ENCODE data around the gene TARP.

TARP gene

DNA sequence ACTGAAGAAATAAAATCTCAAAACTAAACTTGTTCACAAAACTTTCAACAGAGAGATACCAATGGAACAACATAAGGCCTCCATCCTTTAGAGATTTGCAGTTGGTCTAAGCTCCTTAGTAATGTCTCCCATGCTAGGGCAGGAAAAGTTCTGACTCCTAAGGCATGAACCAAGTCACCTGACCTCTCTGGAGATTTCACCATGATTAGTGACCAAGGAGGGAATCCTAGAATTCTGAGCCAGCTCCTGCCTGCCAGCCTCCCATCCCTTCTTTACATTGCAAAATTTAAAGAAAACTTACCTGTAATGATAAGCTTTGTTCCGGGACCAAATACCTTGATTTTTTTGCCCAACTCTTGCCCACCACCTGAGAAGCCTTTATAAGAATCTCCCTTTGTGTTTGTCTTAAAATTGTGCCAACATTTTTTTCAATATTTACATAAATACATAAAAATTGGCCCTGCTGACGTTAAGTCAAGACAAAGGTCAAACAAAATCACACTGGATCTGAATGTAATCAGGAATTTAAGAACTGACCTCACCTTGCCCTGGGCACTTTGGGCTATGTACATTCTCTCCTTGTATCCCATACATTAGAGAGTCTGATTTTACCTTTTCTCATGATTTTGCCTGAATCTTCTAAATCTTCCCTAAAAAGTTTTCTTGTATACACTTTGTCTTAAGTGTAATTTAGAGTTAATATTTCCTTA, at the start of gene TARP:
Gene TARP (minus strand): TSS at position 351 of the 710 bp plus-strand sequence.
- DNase-seq, result no peak

DNA sequence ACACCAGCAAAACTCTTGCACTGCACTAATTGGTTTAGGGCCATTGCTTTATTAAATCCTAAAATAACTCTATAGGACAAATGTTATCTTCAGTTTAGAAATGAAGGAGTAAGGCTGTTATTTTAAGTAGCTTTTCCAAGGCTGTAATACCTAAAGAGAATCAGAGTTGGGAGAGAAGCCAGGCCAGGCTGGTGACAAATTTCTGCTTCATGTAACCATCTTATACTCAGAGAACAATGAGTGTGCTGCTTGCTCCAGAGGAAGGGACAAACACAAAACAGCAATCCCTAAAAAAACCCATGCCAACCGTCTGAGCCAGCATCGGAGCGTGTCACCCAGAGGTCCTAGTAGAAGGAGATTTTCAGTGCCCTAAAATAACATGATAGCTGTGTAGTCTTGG, 49.7 kb upstream of the TARP start:
- DNase-seq, result no peak

DNA sequence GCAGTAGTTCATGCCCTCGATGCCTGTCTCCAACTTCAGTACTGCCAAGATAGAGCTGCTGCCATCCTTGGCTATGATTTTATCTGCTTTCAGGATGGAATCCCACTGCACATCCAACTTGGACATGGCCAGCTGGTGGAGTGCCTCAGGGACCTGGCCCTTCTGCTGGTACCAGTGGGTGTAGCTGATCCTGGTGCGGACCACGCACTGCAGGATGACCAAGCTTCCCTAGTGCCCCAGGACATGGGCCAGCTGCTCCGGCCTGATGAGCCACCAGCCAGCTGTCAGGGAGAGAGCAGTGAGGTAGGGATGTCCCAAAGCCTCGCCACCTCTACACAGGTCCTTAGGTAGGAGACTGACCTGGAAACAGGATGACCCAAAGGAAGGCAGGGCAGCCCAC, 49.0 kb upstream of the TARP start:
- DNase-seq, result no peak

DNA sequence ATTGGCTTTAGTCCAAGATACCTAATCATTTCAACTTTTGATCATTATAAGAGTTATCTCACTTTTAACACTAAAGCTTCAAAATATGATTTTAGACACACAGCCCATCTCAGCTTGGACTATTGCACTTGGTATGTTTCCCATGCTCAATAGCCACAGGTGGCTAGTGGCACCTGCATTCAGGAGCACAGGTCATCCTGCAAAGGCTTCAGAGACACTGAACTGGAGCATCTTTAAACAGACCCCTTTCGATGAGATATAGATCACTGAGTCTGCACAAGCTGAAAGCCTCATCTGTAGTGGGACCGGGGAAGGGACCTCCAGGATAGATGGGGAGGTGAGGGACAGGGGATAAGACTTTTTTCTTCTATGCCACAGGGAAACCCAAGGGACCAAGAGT, 48.5 kb upstream of the TARP start:
- no peak for DNase-seq

DNA sequence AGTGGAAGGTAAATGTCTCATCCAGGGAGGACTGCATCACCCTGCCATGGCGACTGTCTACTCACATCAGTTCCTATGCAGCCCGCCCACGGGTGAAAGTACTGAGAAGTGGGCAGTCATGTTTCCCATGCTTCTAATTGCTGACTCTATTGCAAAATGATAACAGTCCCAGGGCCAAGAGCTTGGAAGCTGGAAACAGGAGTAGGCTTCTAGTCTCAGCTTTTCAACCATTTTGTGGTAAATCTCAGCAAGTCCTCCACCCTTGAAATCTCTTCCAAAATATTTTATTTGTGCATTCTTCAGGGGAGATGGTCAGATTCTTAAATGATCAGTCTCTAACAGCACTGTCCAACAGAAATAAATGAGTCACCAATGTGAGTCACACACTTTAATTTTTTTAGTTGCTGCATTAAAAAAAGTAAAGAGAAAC, 48.1 kb upstream of the TARP start:
- no peak for DNase-seq

DNA sequence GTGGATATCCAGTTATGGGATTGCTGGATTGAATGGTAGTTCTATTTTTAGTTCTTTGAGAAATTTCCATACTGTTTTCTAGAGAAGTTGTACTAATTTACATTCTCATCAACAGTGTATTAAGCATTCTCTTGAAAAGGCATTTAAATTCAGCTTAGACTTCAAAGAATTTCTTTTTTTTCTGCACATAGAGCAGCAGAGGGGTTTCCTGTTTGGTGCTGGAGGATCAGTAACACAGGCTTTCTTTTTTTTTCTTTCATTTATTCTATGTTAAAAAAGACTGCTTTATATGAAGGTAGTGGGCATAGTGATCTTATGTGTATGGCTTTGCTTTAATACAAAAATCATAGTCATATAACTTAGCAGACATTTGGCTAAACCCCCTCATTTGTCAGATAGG, 47.6 kb upstream of the TARP start:
- no peak for DNase-seq

DNA sequence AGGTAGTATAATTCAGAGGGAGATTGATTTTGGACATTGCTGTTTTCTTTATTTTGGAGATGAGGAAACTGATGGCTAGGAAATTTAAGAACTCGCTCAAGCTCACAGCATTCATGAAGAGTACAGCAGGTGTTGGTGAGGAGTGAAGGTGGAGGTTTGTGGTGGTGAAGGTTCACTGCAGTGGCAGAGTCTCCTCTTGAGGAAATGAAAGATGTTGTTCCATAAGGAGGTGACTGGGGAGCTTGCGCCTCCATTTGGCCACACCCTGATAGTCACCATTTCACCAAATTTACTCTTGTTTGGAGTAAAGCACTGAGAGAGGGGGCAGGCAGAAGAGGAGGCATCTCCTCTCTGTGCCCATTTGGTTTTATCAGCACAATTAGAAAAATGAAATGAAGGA, 46.4 kb upstream of the TARP start:
- no peak for DNase-seq

DNA sequence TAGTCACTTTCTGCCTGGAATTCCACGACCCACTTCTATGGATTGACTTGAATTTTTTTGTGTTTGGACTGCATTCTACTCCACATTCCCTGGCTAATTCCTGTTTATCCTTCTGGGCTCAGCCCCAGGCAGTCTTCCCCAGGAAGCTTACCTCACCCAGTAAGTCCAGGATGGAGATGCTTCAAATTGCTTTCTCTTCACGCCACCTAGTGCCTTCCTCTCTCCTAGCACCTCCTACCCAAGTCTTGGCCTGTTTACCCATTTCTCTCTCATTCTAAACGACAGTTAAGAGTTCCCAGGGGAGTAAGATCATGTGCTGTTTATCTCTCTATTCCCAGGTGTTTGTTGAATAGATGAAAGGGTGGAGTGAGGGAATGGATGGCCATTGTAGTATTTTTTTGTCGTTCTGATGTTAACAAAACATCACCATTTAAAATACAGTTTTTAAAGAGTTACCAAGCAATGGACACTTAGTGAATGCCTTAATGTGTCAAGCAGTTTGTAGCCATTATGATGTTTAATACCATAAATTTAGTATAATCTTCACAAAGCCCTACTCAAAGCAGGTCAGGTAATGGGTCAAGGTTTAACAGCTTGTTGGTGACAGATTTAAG, 45.5 kb upstream of the TARP start:
- peak; percentile 69 for DNase-seq

DNA sequence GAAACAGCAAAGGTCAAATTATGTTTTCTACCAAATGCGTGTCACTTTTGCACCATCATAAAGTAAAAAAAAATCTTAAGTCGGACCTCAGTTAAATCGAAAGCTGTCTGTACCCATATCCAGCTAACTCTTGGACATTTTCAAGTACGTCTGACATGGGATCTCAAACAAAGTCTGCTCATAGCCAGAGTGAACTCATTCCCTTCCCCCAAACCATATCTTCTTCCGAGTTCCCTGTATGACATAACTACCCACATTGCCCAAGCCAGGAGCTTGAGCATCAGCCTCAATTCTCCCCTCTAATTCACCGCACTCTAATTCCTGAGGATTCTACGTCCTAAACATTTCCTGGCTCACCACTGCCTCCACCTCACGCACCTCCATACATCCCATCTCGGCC, 44.8 kb upstream of the TARP start:
- no peak for DNase-seq

DNA sequence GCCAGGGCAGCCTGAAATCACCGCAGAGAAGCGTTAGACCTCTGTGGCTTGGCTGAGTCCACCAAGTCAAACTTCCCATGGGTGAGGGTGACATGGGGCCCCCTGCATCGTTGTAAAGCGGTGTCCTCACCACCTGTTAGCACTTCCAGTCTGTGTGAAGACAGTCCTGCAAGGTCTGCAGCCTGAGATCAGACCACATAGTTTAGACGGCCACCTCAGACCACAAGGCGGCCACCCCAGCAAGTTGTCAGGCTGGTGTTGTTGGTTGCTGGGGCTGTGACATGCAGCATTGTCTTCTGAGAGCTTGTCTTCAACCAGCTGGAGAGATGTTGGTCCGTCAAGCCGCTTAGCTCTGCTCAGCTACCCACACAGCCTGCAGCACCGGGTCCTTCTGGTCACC, 44.1 kb upstream of the TARP start:
- no peak for DNase-seq

DNA sequence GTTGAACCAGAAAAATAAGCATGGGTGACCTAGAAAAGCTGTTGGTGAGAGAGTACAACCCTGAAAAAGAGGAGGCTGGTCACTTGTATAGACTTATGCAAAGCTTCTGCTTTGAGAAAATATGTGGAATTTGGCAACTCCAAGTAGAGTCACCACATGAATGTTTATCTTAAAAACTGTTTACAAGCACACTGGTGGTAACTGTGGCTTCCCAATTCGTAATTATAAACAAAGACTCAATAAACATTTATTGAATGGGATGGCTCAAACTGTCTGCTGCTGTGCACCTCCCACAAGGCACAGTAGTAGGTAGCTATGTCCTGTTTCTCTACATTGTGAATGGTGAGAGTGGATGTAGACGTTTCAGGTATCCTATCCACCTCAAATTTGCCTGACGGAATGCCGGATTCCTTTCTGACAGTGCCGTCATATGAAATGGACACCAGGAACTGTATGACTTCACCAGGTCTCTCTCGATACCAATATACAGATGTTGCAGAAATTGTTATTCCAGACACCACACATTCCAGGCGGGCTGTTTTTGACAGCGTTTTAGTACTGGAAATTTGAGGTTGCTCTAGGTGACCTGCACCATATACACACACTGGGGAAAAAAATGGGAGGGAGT, 43.4 kb upstream of the TARP start:
- no peak for DNase-seq

DNA sequence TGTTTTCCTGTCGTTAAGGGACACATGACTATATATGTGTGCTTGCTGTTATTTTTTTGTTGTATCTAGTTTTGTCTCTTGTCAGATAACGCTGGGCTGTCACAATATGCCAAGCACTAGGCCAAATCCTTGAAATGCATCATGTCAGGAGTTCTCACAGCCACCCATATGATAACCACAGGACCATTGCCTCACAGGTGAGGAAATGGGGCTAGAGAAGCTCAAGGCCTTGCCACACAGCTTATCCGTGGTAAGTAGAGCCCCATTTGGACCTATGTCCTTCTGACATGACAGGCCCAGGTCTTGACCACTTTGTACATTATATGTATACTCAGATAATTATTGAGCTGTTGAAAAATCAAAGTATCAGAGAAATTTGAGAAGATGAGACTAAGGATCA, 42.0 kb upstream of the TARP start:
- no peak for DNase-seq

DNA sequence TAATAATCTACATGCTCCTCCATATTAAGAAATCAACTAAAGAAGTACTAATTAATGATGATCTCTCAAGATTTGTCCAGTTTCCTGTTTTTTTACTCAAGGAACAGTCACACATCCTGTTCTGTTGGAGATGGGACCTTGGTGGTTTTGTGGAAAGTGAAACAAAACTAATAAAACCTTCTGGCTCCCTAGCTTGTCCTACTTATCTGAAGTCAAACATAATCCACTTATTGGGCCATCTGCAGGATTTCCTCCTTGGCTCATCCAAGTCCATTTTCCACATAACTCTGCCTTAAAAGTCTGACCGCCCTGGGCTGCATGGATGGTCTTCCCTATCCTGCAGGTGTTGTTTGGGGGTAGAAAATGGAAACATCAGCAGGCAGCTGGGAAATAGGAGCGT, 39.4 kb upstream of the TARP start:
- no peak for DNase-seq

DNA sequence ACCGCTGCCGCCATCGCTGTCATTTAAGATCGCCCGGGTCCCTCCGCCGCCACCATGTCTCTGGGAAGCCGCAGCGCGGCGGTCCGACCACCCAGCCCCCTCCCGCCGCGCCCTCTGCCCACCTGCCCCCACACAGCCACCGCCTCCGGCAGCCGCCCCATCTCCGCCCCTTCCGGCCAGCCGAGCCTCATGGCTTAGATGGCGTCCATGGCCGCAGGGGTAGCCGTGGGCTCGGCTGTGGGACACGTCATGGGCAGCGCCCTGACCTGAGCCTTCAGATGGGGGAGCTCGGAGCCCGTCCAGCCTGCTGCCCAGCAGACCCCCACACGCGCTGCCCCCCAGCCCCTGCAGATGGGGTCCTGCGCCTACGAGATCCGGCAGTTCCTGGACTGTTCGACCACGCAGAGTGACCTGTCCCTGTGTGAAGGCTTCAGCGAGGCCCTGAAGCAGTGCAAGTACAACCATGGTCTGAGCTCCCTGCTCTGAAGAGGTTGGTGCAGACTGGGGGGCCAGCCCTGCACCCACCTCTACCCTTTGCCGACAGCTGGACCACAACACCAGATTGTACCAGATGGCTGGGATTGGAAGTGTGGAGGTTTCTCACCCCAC, 38.0 kb upstream of the TARP start:
- DNase-seq, result no peak

DNA sequence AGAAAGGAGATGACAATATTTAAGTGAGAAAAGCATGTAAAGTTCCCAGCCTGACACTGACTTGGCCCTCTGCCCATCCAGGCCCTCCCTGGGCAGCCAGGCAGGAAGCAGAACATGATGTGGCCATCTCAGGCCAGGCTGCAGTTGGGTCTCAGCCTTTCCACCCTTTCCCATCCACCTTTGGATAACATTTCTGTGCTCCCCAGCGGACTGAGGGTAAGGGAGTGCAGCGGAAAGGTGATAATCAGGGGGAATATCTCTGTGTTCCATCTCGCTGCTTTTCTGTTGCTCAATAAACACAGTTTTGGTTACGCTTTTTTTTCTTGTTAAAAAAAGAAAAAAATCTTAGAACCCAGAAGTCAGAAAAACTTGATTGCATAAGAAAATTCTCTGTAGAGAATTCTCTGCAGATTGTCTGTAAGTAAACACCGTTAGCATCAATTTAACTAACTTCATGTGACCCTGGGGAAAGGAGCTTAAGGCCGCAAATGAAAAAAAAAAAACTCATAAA, 37.2 kb upstream of the TARP start:
- DNase-seq, result no peak

DNA sequence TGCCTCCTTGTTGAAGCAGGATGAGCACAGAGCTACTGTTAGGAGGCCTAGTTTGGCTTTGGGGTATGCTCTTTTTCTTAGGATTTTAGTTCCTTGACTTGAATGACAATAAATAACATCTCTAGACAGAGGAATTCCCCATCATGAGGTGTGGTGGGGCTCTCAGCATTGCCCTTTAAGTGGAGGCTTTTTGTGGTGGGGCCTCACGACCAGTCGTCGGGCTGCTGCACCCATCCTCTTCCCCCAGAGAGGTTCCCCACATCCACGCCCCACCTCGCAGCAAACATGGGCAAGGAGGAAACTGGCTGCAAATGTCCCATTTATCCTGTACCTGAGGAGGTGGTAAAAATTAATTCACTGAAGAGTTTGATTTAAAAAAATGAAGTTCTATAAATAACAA, 36.1 kb upstream of the TARP start:
- no peak for DNase-seq

DNA sequence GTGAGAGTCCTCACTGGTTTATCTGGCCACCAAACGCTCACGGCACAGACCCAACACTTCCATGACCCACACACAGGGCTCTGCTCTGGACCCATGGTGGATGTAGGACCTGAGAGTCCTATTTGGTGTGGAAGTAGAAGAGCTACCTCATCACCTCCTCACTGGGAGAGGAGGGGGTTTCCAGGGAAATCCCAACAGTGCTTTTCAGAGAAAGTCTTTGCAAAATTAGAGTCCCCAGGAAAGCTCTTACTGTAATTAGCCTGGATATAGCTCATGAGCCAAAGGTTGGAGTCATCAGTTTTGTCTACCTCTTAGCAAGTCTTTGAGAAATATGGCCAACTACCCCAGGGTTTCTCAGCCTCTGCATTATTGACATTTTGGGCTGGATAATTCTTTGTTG, 34.7 kb upstream of the TARP start:
- DNase-seq, result no peak

DNA sequence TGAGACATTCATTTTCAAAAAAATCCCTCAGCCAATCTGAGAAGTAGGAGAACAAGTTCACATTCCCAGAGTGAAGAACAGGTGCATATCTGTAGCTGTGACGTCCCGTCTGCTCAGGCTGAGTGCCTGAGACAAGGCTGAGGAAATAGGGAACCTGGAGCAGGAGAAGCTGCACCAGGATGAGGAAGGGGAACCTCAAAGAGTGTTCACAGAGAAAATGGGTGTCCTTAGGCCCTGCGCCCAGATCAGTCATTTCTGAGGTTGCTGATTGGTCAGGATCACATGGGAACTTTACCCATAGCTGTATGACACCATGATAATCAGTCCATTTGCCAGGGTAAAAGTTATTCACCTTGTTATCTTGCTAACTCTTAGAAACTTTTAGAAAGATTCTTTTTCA, 34.2 kb upstream of the TARP start:
- no peak for DNase-seq

DNA sequence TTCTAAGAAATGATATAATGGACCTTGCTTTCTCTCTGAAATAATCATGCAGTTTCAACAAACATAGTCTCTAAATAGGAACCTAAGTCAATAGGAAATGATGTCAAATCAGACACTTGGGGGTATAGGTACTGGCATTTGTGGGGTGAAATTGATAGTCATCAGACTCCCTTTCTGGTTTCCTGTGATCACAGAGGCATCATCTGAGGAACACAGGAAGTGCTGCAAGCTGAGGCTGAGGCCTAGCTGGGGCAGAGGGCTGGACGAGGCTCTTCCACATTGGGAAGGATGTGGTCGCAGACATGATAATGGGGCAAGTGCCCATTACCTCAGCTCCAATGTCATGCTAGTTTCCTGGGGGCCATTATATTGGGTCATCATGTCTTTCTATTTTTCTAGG, 33.5 kb upstream of the TARP start:
- no peak for DNase-seq

DNA sequence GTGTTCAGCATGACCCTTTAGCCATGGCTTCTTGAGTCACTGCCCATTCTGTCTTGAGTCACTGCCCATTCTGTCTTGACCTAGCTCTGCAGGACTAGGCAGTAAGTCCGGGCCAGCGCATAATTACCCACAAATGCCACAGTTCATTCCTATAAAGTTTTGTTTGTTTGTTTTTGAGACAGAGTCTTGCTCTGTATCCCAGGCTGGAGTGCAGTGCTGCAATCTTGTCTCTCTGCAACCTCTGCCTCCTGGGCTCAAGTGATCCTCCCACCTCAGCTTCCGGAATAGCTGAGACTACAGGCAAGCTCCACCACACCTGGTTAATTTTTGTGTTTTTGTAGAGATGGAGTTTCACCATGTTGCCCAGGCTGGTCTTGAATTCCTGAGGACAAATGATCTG, 32.7 kb upstream of the TARP start:
- DNase-seq, result no peak

DNA sequence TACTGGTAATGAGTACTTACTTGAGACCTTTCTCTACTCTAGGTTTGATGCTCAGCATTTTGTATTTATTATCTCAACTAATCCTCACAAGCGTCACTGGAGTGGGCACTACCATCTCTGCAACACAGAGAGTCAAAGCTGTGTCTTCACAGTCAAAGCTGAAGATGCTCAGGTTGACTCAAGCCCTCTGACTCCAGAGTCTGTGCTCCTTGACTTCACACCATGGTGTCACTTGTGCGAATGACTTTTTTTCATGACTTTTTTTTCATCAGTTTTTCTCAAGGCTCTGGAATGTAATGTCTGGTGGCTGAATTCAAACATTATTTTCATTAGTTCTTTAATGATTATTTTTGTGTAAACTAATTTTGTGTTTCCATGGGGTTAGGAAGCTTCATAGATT, 30.4 kb upstream of the TARP start:
- no peak for DNase-seq

DNA sequence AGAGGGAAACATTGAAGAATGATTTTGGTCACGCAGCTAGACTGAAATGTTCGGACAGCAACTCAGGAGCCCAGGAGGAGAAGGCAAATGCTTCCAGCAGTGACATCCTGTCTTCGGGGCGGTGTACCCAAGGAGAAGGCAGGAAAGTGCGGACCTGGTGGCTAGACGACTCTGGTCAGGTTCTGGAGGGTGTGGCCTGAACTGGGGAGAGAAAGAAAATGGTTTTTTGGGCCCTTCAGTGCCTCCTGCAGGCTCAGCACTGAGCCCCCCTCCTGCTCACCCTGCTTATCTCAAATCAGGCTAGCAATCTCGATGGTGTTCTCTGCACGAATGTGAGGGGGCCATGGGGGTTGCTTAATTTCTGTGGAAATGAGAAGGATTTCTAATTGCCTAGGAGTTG, 26.7 kb upstream of the TARP start:
- no peak for DNase-seq

DNA sequence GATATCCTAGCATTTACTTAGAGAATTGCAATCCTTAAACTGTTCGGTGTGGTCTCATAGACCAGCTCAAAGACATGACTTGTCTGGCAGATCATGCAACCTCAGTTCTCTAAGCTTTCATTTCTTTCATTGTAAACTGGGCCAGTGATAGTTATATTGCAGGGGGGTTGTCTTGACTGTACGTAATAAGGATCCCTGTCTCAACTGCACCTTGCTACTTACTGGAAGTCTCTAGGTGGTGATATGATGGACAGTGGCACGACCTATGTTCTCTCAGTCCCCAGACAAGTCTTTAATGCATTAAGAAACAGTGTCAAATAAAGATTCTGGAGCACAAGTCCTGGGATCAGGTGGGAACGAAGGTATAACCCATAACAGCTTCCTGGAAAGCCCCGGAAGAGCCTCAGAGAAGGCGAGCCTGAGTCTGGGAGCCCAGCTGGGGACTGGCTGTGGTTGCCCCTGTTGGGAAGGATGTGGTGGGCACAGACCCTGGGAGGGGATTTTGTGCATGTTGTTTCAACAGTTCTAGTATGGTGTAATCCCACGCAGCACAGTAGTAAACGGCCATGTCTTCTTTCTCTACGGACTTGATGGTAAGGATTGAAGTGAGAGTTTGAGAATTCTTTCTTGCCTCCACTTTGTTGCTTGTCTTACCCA, 26.0 kb upstream of the TARP start:
- no peak for DNase-seq
